HEK293 (cell line): Measurements from ENCODE around the gene RND2.
A peak's percentile ranks its signal among the peaks of the same experiment; 100 is the strongest.

ENCODE experiments used
- BCL11B ChIP-seq: fragments of 450-650 bp; formaldehyde crosslinking; IDR thresholded peaks from 2 replicates; pipeline ENCODE4 v1.5.1; 2016; ENCODE audit warnings: low read depth, missing biosample characterization, missing genetic modification characterization
- EGR2 ChIP-seq: fragments of 450-650 bp; formaldehyde crosslinking; IDR thresholded peaks from 2 replicates; pipeline ENCODE4 v1.5.1; 2016; ENCODE audit warnings: low read depth, missing biosample characterization, missing genetic modification characterization
- GLI2 ChIP-seq: fragments of 450-650 bp; formaldehyde crosslinking; IDR thresholded peaks from 2 replicates; pipeline ENCODE4; 2017; ENCODE audit warnings: missing biosample characterization, missing genetic modification characterization, low read depth, borderline replicate concordance
- GLIS1 ChIP-seq: fragments of 450-650 bp; formaldehyde crosslinking; IDR thresholded peaks from 2 replicates; pipeline ENCODE4 v1.5.1; 2016; ENCODE audit warnings: missing biosample characterization, missing genetic modification characterization
- GLIS2 ChIP-seq: fragments of 450-650 bp; formaldehyde crosslinking; IDR thresholded peaks from 2 replicates; pipeline ENCODE4 v1.5.1; 2016; ENCODE audit warnings: missing biosample characterization, missing genetic modification characterization
- KLF1 ChIP-seq: fragments of 450-650 bp; formaldehyde crosslinking; IDR thresholded peaks from 2 replicates; pipeline ENCODE4 v1.5.1; 2016; ENCODE audit warnings: missing biosample characterization, missing genetic modification characterization
- KLF10 ChIP-seq: fragments of 450-650 bp; IDR thresholded peaks from 2 replicates; pipeline ENCODE4 v1.5.1; 2018; ENCODE audit warnings: missing biosample characterization, mild to moderate bottlenecking, missing genetic modification characterization
- KLF16 ChIP-seq: fragments of 450-650 bp; formaldehyde crosslinking; IDR thresholded peaks from 2 replicates; pipeline ENCODE4 v1.5.1; 2017; ENCODE audit warnings: missing biosample characterization, missing genetic modification characterization
- KLF7 ChIP-seq: fragments of 450-650 bp; formaldehyde crosslinking; IDR thresholded peaks from 2 replicates; pipeline ENCODE4 v1.5.1; 2016; ENCODE audit warnings: missing biosample characterization, missing genetic modification characterization, borderline replicate concordance
- KLF9 ChIP-seq: fragments of 450-650 bp; formaldehyde crosslinking; IDR thresholded peaks from 2 replicates; pipeline ENCODE4 v1.5.1; 2016; ENCODE audit warnings: missing biosample characterization, missing genetic modification characterization, low read depth
- PBX3 ChIP-seq: sonication (generic); formaldehyde crosslinking; IDR thresholded peaks from 2 replicates; pipeline ENCODE4 v1.8.1; 2022; ENCODE audit warnings: mild to moderate bottlenecking, moderate library complexity, missing genetic modification reagents
- SP2 ChIP-seq: fragments of 450-650 bp; formaldehyde crosslinking; IDR thresholded peaks from 2 replicates; pipeline ENCODE4 v1.5.1; 2016; ENCODE audit warnings: missing biosample characterization, missing genetic modification characterization
- SP3 ChIP-seq: fragments of 450-650 bp; formaldehyde crosslinking; IDR thresholded peaks from 2 replicates; pipeline ENCODE4 v1.5.1; 2016; ENCODE audit warnings: missing biosample characterization, missing genetic modification characterization
- YY2 ChIP-seq: fragments of 450-650 bp; formaldehyde crosslinking; IDR thresholded peaks from 2 replicates; pipeline ENCODE4 v1.5.1; 2016; ENCODE audit warnings: missing biosample characterization, missing genetic modification characterization
- ZBTB26 ChIP-seq: fragments of 450-650 bp; formaldehyde crosslinking; optimal IDR thresholded peaks from 2 replicates; pipeline ENCODE3; 2016; ENCODE audit warnings: missing biosample characterization, mild to moderate bottlenecking, missing genetic modification characterization
- ZBTB44 ChIP-seq: fragments of 450-650 bp; IDR thresholded peaks from 2 replicates; pipeline ENCODE4 v1.5.1; 2018; ENCODE audit warnings: missing biosample characterization, mild to moderate bottlenecking, missing genetic modification characterization
- ZBTB7A ChIP-seq: fragments of 450-650 bp; formaldehyde crosslinking; IDR thresholded peaks from 2 replicates; pipeline ENCODE4 v1.5.1; 2016; ENCODE audit warnings: low read depth, missing biosample characterization, missing genetic modification characterization
- ZNF10 ChIP-seq: fragments of 450-650 bp; formaldehyde crosslinking; IDR thresholded peaks from 2 replicates; pipeline ENCODE4 v1.5.1; 2017; ENCODE audit warnings: missing biosample characterization, missing genetic modification characterization
- ZNF140 ChIP-seq: fragments of 450-650 bp; formaldehyde crosslinking; IDR thresholded peaks from 2 replicates; pipeline ENCODE4 v1.5.1; 2016; ENCODE audit warnings: missing biosample characterization, missing genetic modification characterization
- ZNF155 ChIP-seq: fragments of 450-650 bp; formaldehyde crosslinking; IDR thresholded peaks from 2 replicates; pipeline ENCODE4 v1.5.1; 2016; ENCODE audit warnings: missing biosample characterization, missing genetic modification characterization
- ZNF157 ChIP-seq: fragments of 450-650 bp; formaldehyde crosslinking; IDR thresholded peaks from 2 replicates; pipeline ENCODE4 v1.5.1; 2016; ENCODE audit warnings: missing biosample characterization, missing genetic modification characterization
- ZNF266 ChIP-seq: fragments of 450-650 bp; formaldehyde crosslinking; IDR thresholded peaks from 2 replicates; pipeline ENCODE4 v1.5.1; 2016; ENCODE audit warnings: missing biosample characterization, missing genetic modification characterization, low read depth
- ZNF341 ChIP-seq: fragments of 450-650 bp; formaldehyde crosslinking; IDR thresholded peaks from 2 replicates; pipeline ENCODE4; 2016; ENCODE audit warnings: low read depth, missing biosample characterization, missing genetic modification characterization
- ZNF510 ChIP-seq: fragments of 450-650 bp; formaldehyde crosslinking; IDR thresholded peaks from 2 replicates; pipeline ENCODE4 v1.5.1; 2018; ENCODE audit warnings: mild to moderate bottlenecking, missing genetic modification characterization, missing biosample characterization; ENCODE audit not compliant: insufficient replicate concordance
- ZNF561 ChIP-seq: fragments of 450-650 bp; IDR thresholded peaks from 2 replicates; pipeline ENCODE4 v1.5.1; 2018; ENCODE audit warnings: missing biosample characterization, missing genetic modification characterization, borderline replicate concordance
- ZNF571 ChIP-seq: fragments of 450-650 bp; formaldehyde crosslinking; IDR thresholded peaks from 2 replicates; pipeline ENCODE4 v1.5.0; 2017; ENCODE audit warnings: missing biosample characterization, missing genetic modification characterization
- ZNF596 ChIP-seq: fragments of 450-650 bp; IDR thresholded peaks from 2 replicates; pipeline ENCODE4 v1.5.0; 2018; ENCODE audit warnings: missing biosample characterization, mild to moderate bottlenecking, missing genetic modification characterization, moderate library complexity
- ZNF623 ChIP-seq: fragments of 450-650 bp; formaldehyde crosslinking; IDR thresholded peaks from 2 replicates; pipeline ENCODE4 v1.5.1; 2016; ENCODE audit warnings: missing biosample characterization, missing genetic modification characterization
- ZNF629 ChIP-seq: fragments of 450-650 bp; formaldehyde crosslinking; IDR thresholded peaks from 2 replicates; pipeline ENCODE4 v1.5.1; 2017; ENCODE audit warnings: missing biosample characterization, missing genetic modification characterization
- ZNF76 ChIP-seq: fragments of 450-650 bp; formaldehyde crosslinking; IDR thresholded peaks from 2 replicates; pipeline ENCODE4; 2016; ENCODE audit warnings: low read depth, missing biosample characterization, missing genetic modification characterization, borderline replicate concordance
- ZNF777 ChIP-seq: fragments of 450-650 bp; formaldehyde crosslinking; IDR thresholded peaks from 2 replicates; pipeline ENCODE4 v1.5.1; 2017; ENCODE audit warnings: missing biosample characterization, missing genetic modification characterization, borderline replicate concordance
- ZNF785 ChIP-seq: fragments of 450-650 bp; formaldehyde crosslinking; IDR thresholded peaks from 2 replicates; pipeline ENCODE4 v1.5.1; 2016; ENCODE audit warnings: missing biosample characterization, missing genetic modification characterization
- TF ChIP-seq, protein P1 (sequence below): fragments of 450-650 bp; formaldehyde crosslinking; IDR thresholded peaks from 2 replicates; pipeline ENCODE4 v1.5.1; 2016; ENCODE audit warnings: missing biosample characterization, missing genetic modification characterization
- TF ChIP-seq, protein P2 (sequence below): fragments of 450-650 bp; formaldehyde crosslinking; IDR thresholded peaks from 2 replicates; pipeline ENCODE4 v1.5.1; 2016; ENCODE audit warnings: missing biosample characterization, missing genetic modification characterization

Gene RND2

GRCh38 chr17:43021741-43022512 lies 3.1 kb upstream of the RND2 start, which contains the start of gene VAT1 (continued):
- no peak for TF ChIP-seq PBX3 (CRISPR knock-in tag)
- no peak for TF ChIP-seq ZNF510 (tag by site-specific recombination)
- TF ChIP-seq ZBTB7A (tag by site-specific recombination) = no peak; the same call in 1 of the 2 replicates
- 0 out of 2 replicates have a peak, but pooled peaks have one; percentile 14 for TF ChIP-seq KLF7
- peak; percentile 41 for TF ChIP-seq KLF16
- peak; percentile 98 for TF ChIP-seq ZNF341 (tag by site-specific recombination)
- peak; percentile 44 for TF ChIP-seq KLF1 (tag by site-specific recombination)
- no peak for TF ChIP-seq ZNF157
- peak; percentile 97 for TF ChIP-seq EGR2 (tag by site-specific recombination)
- TF ChIP-seq ZNF561 (tag by site-specific recombination) = peak; percentile 59; the same call in 1 of the 2 replicates
- peak; percentile 53; the same call in 1 of the 2 replicates for TF ChIP-seq GLIS2 (tag by site-specific recombination)
- TF ChIP-seq ZNF571 (tag by site-specific recombination) = no peak
- no peak; the same call in 1 of the 2 replicates for TF ChIP-seq GLIS1
- no peak for TF ChIP-seq ZBTB44
- TF ChIP-seq ZNF10 (tag by site-specific recombination) = peak; percentile 43; the same call in 1 of the 2 replicates
- peak; percentile 90 for TF ChIP-seq ZBTB26 (tag by site-specific recombination)
- peak; percentile 47; the same call in 1 of the 2 replicates for TF ChIP-seq ZNF777 (tag by site-specific recombination)
- TF ChIP-seq SP3 = peak; percentile 69
- TF ChIP-seq ZNF155 = no peak
- peak; percentile 78 for TF ChIP-seq ZNF596 (tag by site-specific recombination)
- TF ChIP-seq ZNF140 = no peak
- TF ChIP-seq ZNF76 (tag by site-specific recombination) = peak; percentile 51; the same call in 1 of the 2 replicates
- TF ChIP-seq, protein P1, sequence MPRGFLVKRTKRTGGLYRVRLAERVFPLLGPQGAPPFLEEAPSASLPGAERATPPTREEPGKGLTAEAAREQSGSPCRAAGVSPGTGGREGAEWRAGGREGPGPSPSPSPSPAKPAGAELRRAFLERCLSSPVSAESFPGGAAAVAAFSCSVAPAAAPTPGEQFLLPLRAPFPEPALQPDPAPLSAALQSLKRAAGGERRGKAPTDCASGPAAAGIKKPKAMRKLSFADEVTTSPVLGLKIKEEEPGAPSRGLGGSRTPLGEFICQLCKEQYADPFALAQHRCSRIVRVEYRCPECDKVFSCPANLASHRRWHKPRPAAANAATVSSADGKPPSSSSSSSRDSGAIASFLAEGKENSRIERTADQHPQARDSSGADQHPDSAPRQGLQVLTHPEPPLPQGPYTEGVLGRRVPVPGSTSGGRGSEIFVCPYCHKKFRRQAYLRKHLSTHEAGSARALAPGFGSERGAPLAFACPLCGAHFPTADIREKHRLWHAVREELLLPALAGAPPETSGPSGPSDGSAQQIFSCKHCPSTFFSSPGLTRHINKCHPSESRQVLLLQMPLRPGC (tag by site-specific recombination) = peak; percentile 13; the same call in 1 of the 2 replicates
- peak; percentile 46; the same call in 1 of the 2 replicates for TF ChIP-seq ZNF629 (tag by site-specific recombination)
- no peak for TF ChIP-seq GLI2 (tag by site-specific recombination)
- TF ChIP-seq, protein P2, sequence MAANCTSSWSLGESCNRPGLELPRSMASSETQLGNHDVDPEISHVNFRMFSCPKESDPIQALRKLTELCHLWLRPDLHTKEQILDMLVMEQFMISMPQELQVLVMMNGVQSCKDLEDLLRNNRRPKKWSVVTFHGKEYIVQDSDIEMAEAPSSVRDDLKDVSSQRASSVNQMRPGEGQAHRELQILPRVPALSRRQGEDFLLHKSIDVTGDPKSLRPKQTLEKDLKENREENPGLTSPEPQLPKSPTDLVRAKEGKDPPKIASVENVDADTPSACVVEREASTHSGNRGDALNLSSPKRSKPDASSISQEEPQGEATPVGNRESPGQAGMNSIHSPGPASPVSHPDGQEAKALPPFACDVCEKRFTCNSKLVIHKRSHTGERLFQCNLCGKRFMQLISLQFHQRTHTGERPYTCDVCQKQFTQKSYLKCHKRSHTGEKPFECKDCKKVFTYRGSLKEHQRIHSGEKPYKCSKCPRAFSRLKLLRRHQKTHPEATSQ (tag by site-specific recombination) = peak; percentile 27; the same call in 1 of the 2 replicates
- TF ChIP-seq KLF9 (tag by site-specific recombination) = peak; percentile 71
- TF ChIP-seq SP2 = peak; percentile 74
- TF ChIP-seq KLF10 (tag by site-specific recombination) = peak; percentile 94
- TF ChIP-seq ZNF266 (tag by site-specific recombination) = no peak
- no peak for TF ChIP-seq BCL11B (tag by site-specific recombination)
- TF ChIP-seq ZNF785 = 0 out of 2 replicates have a peak, but pooled peaks have one; percentile 46
- peak; percentile 22; the same call in 1 of the 2 replicates for TF ChIP-seq YY2
- TF ChIP-seq ZNF623 = no peak
